Pancreas (tissue), 10 donors: ENCODE results near the gene TSPO2. TPM values are rescaled to one million over a fixed set of nuclear protein-coding genes. Genes with fewer than 3 reads are reported as not detected.

ENCODE experiments used
- ATAC-seq, 4 donors: fragments of 200-7000 bp; cut with Tn5 transposase; one replicate each; pipeline versions ENCODE4 v1.8.0 to v1.9.1; 2020; ENCODE audit warnings: mild to moderate bottlenecking in 4 of 4, moderate library complexity in 4 of 4
- DNase-seq, 6 donors: peaks; one replicate each; pipeline ENCODE4 v3.0.0-alpha.2; 2020
- FAIRE-seq: peaks from 2 replicates; lab custom pipeline; 2012; peaks lifted over from hg19 to GRCh38; lab: Jason Lieb, UNC
- H3K27ac ChIP-seq, 4 donors: fragments of 200-600 bp; sonication (generic); 1 replicate in 3 of 4; 2 replicates in 1 of 4; pipeline versions ENCODE4 v1.5.0 to v1.8.0; 2020
- H3K27me3 ChIP-seq, 4 donors: fragments of 200-600 bp; one replicate each; pipeline ENCODE4 v1.8.0; 2021
- H3K36me3 ChIP-seq, 3 donors: fragments of 200-600 bp; sonication (generic) in 1 of 3; one replicate each; pipeline versions ENCODE4 v1.5.0 to v1.8.0; 2020 to 2021
- H3K4me1 ChIP-seq, 3 donors: fragments of 200-600 bp; one replicate each; pipeline ENCODE4 v1.8.0; 2021
- H3K4me3 ChIP-seq, 4 donors: fragments of 200-600 bp; sonication (generic) in 2 of 4; one replicate each; pipeline versions ENCODE4 v1.5.0 to v1.8.0; 2020 to 2021
- H3K9me3 ChIP-seq, 4 donors: fragments of 200-600 bp; one replicate each; pipeline ENCODE4 v1.8.0; 2021
- CTCF ChIP-seq, 4 donors: fragments of 200-600 bp; sonication (generic) in 3 of 4; IDR thresholded peaks; one replicate each; pipeline versions ENCODE4 v1.5.0 to v1.8.0; 2021; ENCODE audit warnings: antibody characterized with exemption in 4 of 4
- WGBS, 2 donors: extraction: QIAGEN DNeasy Blood & Tissue Kit; methylation state at CpG; one replicate each; pipeline ENCODE4 v1.1.7; 2013; 5-methylcytosine and 5-hydroxymethylcytosine counted together
- intact Hi-C, 3 donors: fragments of 100-400 bp; cut with DNase I; formaldehyde crosslinking; loops; one replicate each; pipeline versions ENCODE4 v1.11.1 to v1.14.2; 2022
- polyA plus RNA-seq, 2 donors: library from polyadenylated mRNA; stranded (reverse); fragments of 200-250 nt; gene quantifications; one replicate each; pipeline ENCODE4 v1.2.3, GENCODE V29; 2013
- total RNA-seq, 6 donors: library from RNA; stranded (reverse); fragmentation: NEBNext Ultra II Directional in 4 of 6; extraction: Animal tissue kit (Norgen Biotek cat#: 25700) in 4 of 6; gene quantifications; one replicate each; pipeline versions ENCODE4 v1.2.1 to v1.2.4, GENCODE V29; 2021 to 2023
- donor health status: healthy with polysubstance abuse.
- donor health status: DM: no; HTN: no; CAD: no; lungs with moderate emphysema.
- donor health status: DM: no; HTN: no; CAD: no.
- donor health status: control.
- donor health status: control.
- donor health status: Bipolar disorder and iron deficiency.
- donor health status: DM: yes; HTN: yes; CAD: no.
- donor health status: DM: no; HTN: no; CAD: no.
- donor health status: DM: no; HTN: no; CAD: no.
- donor health status: DM: yes; HTN: yes; CAD: no.

Gene TSPO2
- total and polyA plus RNA-seq, 8 donors, result 0.12 to 0.42 (median 0.28) TPM; not detected in 5

- no peaks in the 10 kb centered on the region for H3K27me3 ChIP-seq
- FAIRE-seq (no peak), DNase-seq (no peak), ATAC-seq (peak; percentile 47 to 70 (median 58))
- intact Hi-C loops, result loop anchor here in 1 of 3 donors (5.0 kb wide), 1 partner anchor 33 kb away; no protein-coding TSS in a partner anchor
- peak overlapping the region in 3 of 4 donors; percentile 25 to 79 (median 74) for H3K27ac ChIP-seq
- H3K4me3 ChIP-seq, result no peak overlapping the region
- no peak for TF ChIP-seq CTCF (IDR thresholded peaks at IDR 0.05)
- 20 to 21% methylated on average over 2 of the region's 2 CpGs for WGBS, 2 donors
- peaks cover 0 to 4% (median 0%) of the 10 kb centered on the region in 3 donors for H3K36me3 ChIP-seq
- H3K9me3 ChIP-seq, result no peaks in the 10 kb centered on the region
- H3K4me1 ChIP-seq, result peaks cover 51 to 66% (median 61%) of the 10 kb centered on the region in 3 donors
These were observed 23.3 kb downstream of the TSPO2 start for GRCh38 chr6:41065550-41066026.

GRCh38 chr6:41066867-41067304 lies 24.6 kb downstream of the TSPO2 start:
- 26 to 28% methylated on average over 3 of the region's 3 CpGs for WGBS, 2 donors
- H3K9me3 ChIP-seq, result no peaks in the 10 kb centered on the region
- H3K4me1 ChIP-seq, result peaks cover 38 to 57% (median 56%) of the 10 kb centered on the region in 3 donors
- DNase-seq (peak; percentile 69 to 85 (median 78)), FAIRE-seq (no peak), ATAC-seq (peak; percentile 30 to 53 (median 46))
- peak overlapping the region in 2 of 4 donors; percentile 74 to 79 for H3K27ac ChIP-seq
- intact Hi-C loops, result loop anchor here in 1 of 3 donors (5.0 kb wide), 1 partner anchor 35 kb away; no protein-coding TSS in a partner anchor
- no peaks in the 10 kb centered on the region for H3K27me3 ChIP-seq
- H3K4me3 ChIP-seq, result no peak overlapping the region
- peak; percentile 80 to 83 (median 83) for TF ChIP-seq CTCF (IDR thresholded peaks at IDR 0.05)
- H3K36me3 ChIP-seq, result peaks cover 0 to 4% (median 0%) of the 10 kb centered on the region in 3 donors

- Histone ChIP-seq H3K4me3 (peak overlapping the region; percentile 19 to 98 (median 70)), H3K9me3 (no peaks in the 10 kb centered on the region), H3K27ac (peak overlapping the region; percentile 98 to 100 (median 99)), H3K27me3 (no peaks in the 10 kb centered on the region), H3K4me1 (peaks cover 2 to 38% (median 26%) of the 10 kb centered on the region in 3 donors), H3K36me3 (peaks cover 0 to 4% (median 0%) of the 10 kb centered on the region in 3 donors)
- intact Hi-C loops, result no loop called here
- DNase-seq (peak in 1 of 6 donors; percentile 81), ATAC-seq (no peak), FAIRE-seq (no peak)
- 0% methylated on average over 16 of the region's 16 CpGs for WGBS, 2 donors
- no peak for TF ChIP-seq CTCF (IDR thresholded peaks at IDR 0.05)
These were observed 29.2 kb downstream of the TSPO2 start for GRCh38 chr6:41071501-41071922.

GRCh38 chr6:41071923-41072835 lies 29.9 kb downstream of the TSPO2 start, which contains the start of gene OARD1:
OARD1 (minus strand) TSS chr6:41072356; CDS start chr6:41071634, 722 bp downstream.
- intact Hi-C loops, result no loop called here
- no peak for TF ChIP-seq CTCF (IDR thresholded peaks at IDR 0.05)

More at GRCh38 chr6:41071923-41072835, 29.9 kb downstream of the TSPO2 start, which contains the start of gene OARD1:
- ATAC-seq (peak; percentile 70 to 82 (median 72)), FAIRE-seq (no peak), DNase-seq (peak; percentile 99 to 100 (median 100))
- H3K4me3 ChIP-seq, result peak within 1 kb of the TSS; percentile 89 to 98 (median 94)
- no peaks in the 10 kb centered on the region for H3K9me3 ChIP-seq
- H3K36me3 ChIP-seq, result peaks cover 0 to 4% (median 0%) of the 10 kb centered on the region in 3 donors
- peak within 1 kb of the TSS; percentile 98 to 100 (median 99) for H3K27ac ChIP-seq
- peaks cover 1 to 35% (median 28%) of the 10 kb centered on the region in 3 donors for H3K4me1 ChIP-seq
- H3K27me3 ChIP-seq, result no peaks in the 10 kb centered on the region
- 0 to 1% methylated on average over 61 to 63 of the region's 63 CpGs for WGBS, 2 donors
